Large intestine (tissue), 3 donors: ENCODE data around the gene STK32C. TPM values are rescaled to one million over a fixed set of nuclear protein-coding genes. Genes with fewer than 3 reads are reported as not detected.
A peak's percentile ranks its signal among the peaks of the same experiment; 100 is the strongest.
"Not testable (repeated sequence)": the region's sequence is repeated elsewhere in the genome, so short reads cannot be mapped to it uniquely, and the experiment has no call there.

Experiments
- DNase-seq, 2 donors: peaks; one replicate each; pipeline versions ENCODE4 v3.0.0 to v3.0.0-alpha.2; 2013
- H3K27ac ChIP-seq: one replicate; pipeline ENCODE4 v1.5.1; 2013; ENCODE audit warnings: low read length
- H3K27me3 ChIP-seq: 2 replicates; pipeline ENCODE4 v1.6.1; 2013; ENCODE audit warnings: low read length; ENCODE audit not compliant: control insufficient read depth, insufficient read depth
- H3K36me3 ChIP-seq: 2 replicates; pipeline ENCODE4 v1.6.1; 2013; ENCODE audit warnings: low read length; ENCODE audit not compliant: control insufficient read depth, insufficient read depth
- H3K4me1 ChIP-seq: one replicate; pipeline ENCODE4 v1.6.1; 2013; ENCODE audit warnings: low read length; ENCODE audit not compliant: control insufficient read depth, insufficient read depth
- H3K4me3 ChIP-seq: one replicate; pipeline ENCODE4 v1.5.1; 2013; ENCODE audit warnings: low read length
- H3K9me3 ChIP-seq: one replicate; pipeline ENCODE4 v1.6.1; 2013; ENCODE audit warnings: mild to moderate bottlenecking, low read depth, low read length, moderate library complexity; ENCODE audit not compliant: control insufficient read depth
- WGBS: methylation state at CpG from one replicate; pipeline ENCODE4 v1.1.5; 2013; ENCODE audit warnings: low lambda C conversion rate; ENCODE audit not compliant: insufficient coverage; 5-methylcytosine and 5-hydroxymethylcytosine counted together
- polyA plus RNA-seq: library from polyadenylated mRNA; unstranded; fragments of 120-200 nt; gene quantifications from one replicate; pipeline ENCODE4 v1.2.1, GENCODE V29; 2013

STK32C gene
- polyA plus RNA-seq, 1 donor = 16.2 TPM

DNA sequence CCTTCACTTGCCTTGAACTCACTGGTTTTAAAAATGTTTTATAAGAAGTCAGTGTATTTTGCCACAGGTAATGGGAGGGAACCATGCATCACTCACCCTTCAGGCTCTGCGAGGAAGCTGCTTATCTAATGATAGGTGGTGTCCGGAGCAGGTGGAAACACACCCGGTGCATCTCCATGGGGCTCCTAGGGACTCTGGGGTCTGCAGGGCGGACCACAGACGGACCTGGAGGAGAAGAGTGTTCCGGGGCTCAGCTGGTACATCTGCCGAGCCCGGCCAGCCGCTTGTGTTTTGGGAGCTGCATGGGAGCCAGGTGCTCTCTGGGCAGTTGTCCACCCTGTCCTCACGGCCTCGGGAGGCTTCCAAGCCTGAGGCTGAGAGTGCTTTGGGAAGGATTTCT, 31.5 kb upstream of the STK32C start:
- no peak overlapping the region for H3K27ac ChIP-seq
- H3K4me3 ChIP-seq = no peak overlapping the region
- no peaks in the 10 kb centered on the region for H3K9me3 ChIP-seq
- no CpG with 5 or more reads among the region's 11 CpGs for WGBS
- DNase-seq = no peak
- H3K27me3 ChIP-seq = no peaks in the 10 kb centered on the region
- H3K36me3 ChIP-seq = peaks cover 25% of the 10 kb centered on the region
- H3K4me1 ChIP-seq = peaks cover 13% of the 10 kb centered on the region

DNA sequence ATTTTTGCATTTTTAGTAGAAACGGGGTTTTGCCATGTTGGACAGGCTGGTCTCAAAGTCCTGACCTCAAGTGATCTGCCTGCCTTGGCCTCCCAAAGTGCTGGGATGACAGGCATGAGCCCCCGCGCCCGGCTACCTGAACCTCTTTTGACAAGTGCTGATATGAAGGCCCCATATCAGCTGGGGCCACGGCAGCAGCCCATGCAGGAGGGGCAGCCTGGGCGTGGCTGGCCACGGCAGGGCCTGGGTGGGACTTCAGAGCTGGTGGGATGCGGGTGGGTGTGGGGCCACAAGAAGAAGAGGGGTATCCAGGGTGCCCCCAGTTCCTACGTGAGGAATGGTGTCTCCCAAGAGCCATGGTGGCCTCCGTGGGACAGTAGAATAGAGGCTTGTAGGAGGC, 31.1 kb upstream of the STK32C start:
- WGBS = no CpG with 5 or more reads among the region's 10 CpGs
- no peak overlapping the region for H3K27ac ChIP-seq
- no peak for DNase-seq
- no peaks in the 10 kb centered on the region for H3K27me3 ChIP-seq
- no peak overlapping the region for H3K4me3 ChIP-seq
- peaks cover 25% of the 10 kb centered on the region for H3K36me3 ChIP-seq
- peaks cover 13% of the 10 kb centered on the region for H3K4me1 ChIP-seq
- H3K9me3 ChIP-seq = no peaks in the 10 kb centered on the region

GRCh38 chr10:132337854-132338253, 30.1 kb upstream of the STK32C start:
- H3K4me3 ChIP-seq = peak overlapping the region; percentile 47
- H3K36me3 ChIP-seq = peaks cover 16% of the 10 kb centered on the region
- not testable (repeated sequence) for DNase-seq, H3K9me3 ChIP-seq, H3K27ac ChIP-seq, H3K27me3 ChIP-seq
- H3K4me1 ChIP-seq = peaks cover 14% of the 10 kb centered on the region
- no CpG with 5 or more reads among the region's 7 CpGs for WGBS

- H3K4me1 ChIP-seq = peaks cover 20% of the 10 kb centered on the region
- peak; percentile 22 to 73 for DNase-seq
- no peaks in the 10 kb centered on the region for H3K27me3 ChIP-seq
- H3K27ac ChIP-seq = peak overlapping the region; percentile 84
- H3K9me3 ChIP-seq = no peaks in the 10 kb centered on the region
- peaks cover 12% of the 10 kb centered on the region for H3K36me3 ChIP-seq
- no CpG with 5 or more reads among the region's 19 CpGs for WGBS
- H3K4me3 ChIP-seq = peak overlapping the region; percentile 47
Measured at GRCh38 chr10:132336919-132337407, 29.2 kb upstream of the STK32C start.

DNA sequence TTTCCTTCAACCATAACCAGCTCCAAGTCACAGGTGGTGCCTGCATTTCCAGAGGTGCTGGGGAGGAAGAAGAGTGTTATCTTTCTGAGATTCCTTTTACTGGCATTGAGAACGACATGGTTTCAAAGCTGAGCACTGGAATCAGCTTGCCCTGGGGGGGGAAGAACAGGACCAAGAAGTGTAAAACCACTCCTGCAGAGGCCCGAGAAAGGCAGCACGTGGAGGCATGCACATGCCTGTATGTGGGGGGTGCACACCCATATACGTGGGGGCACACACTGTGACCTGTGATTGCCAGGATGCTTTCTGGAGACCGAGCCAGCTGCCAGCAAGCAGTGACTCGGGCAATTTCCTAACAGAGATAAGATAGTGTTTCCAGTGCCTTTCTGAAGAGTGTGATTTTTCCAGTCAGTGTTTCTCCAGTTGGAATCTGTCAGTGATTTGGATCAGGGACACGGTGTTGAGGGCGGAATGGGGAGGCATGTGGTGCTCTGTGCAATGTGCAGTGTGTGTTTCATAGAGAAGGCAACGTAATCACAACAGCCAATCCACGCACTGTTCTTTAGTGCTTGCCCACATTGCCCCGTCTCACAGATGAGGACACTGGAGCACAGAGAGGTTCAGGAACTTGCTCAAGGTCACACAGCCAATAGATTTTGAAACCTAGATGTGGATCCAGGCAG, 28.5 kb upstream of the STK32C start:
- peak overlapping the region; percentile 84 for H3K27ac ChIP-seq
- H3K4me3 ChIP-seq = peak overlapping the region; percentile 47
- no peaks in the 10 kb centered on the region for H3K27me3 ChIP-seq
- peaks cover 9% of the 10 kb centered on the region for H3K36me3 ChIP-seq
- H3K4me1 ChIP-seq = peaks cover 20% of the 10 kb centered on the region
- DNase-seq = peak; percentile 69 to 84
- WGBS = 60% methylated on average over 1 of the region's 11 CpGs
- H3K9me3 ChIP-seq = no peaks in the 10 kb centered on the region

DNA sequence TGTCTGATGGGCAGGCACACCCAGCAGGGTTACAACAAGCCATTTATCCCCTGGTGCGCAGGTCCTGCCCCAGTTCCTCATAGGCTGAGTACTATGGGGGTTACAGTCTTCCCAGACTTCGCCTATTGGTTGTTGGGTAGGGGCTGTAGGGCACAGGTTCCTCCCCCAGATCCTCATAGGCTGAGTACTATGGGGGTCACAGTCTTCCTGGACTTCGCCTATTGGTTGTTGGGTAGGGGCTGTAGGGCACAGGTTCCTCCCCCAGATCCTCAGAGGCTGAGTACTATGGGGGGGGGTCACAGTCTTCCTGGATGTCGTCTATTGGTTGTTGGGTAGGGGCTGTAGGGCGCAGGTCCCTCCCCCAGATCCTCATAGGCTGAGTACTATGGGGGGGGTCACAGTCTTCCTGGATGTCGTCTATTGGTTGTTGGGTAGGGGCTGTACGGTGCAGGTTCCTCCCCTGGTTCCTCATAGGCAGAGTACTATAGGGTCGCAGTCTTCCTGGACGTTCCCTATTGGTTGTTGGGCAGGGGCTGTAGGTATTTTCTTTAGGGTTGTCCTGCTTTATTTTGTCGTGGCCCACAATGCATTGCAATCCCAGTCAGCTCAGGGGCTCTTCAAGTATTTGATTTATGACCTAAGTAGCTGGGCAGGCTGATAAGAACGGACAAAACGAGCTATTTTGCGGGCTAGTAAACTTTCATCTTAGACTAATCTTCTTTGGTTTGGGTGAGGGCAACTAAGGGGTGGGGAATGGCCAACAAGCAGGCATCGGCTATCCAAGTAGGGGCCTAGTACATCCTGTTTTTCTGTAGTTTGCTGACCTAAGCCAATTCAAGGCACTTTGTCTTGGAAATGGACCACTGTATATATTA, 27.7 kb upstream of the STK32C start:
- Histone ChIP-seq H3K36me3 (peaks cover 8% of the 10 kb centered on the region), H3K27me3 (no peaks in the 10 kb centered on the region), H3K27ac (peak overlapping the region; percentile 84), H3K4me1 (peaks cover 22% of the 10 kb centered on the region), H3K9me3 (no peaks in the 10 kb centered on the region), H3K4me3 (peak overlapping the region; percentile 0)
- WGBS = no CpG with 5 or more reads among the region's 14 CpGs
- DNase-seq = peak; percentile 73 to 85

DNA sequence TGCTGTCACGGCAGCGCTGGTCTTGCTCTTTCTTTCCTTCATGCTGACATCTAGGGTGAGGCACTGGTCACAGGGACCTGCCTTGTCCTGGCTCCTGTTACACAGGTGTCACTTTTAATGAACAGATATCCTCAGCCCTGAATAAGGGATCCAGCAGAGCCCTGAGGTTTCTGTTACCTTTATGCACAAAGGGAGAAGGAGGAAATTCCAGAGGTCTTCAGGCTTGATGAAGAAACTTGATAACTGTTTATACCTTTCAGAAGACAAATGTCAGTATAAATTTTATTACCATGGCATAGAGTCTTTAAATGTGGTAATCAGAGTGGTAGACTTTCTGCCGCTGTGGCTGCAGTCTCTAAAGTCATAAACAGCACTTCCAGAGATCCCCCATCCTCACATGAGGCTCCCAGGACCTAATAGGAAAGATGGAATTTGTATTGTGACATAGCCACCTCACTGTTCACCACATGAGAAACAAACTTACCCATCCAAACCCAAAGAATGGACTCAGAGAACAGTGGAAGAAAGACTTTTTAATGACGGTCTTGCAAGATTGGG, 27.0 kb upstream of the STK32C start:
- H3K4me3 ChIP-seq = peak overlapping the region; percentile 0
- H3K4me1 ChIP-seq = peaks cover 25% of the 10 kb centered on the region
- no peak overlapping the region for H3K27ac ChIP-seq
- peaks cover 5% of the 10 kb centered on the region for H3K36me3 ChIP-seq
- no peaks in the 10 kb centered on the region for H3K27me3 ChIP-seq
- no peaks in the 10 kb centered on the region for H3K9me3 ChIP-seq
- no peak for DNase-seq
- WGBS = no CpG with 5 or more reads among the region's 4 CpGs

GRCh38 chr10:132333386-132333785, 25.6 kb upstream of the STK32C start:
- no peaks in the 10 kb centered on the region for H3K27me3 ChIP-seq
- H3K4me1 ChIP-seq = peaks cover 25% of the 10 kb centered on the region
- H3K36me3 ChIP-seq = no peaks in the 10 kb centered on the region
- WGBS = no CpG with 5 or more reads among the region's 7 CpGs
- H3K27ac ChIP-seq = no peak overlapping the region
- DNase-seq = no peak
- H3K4me3 ChIP-seq = no peak overlapping the region
- H3K9me3 ChIP-seq = no peaks in the 10 kb centered on the region

DNA sequence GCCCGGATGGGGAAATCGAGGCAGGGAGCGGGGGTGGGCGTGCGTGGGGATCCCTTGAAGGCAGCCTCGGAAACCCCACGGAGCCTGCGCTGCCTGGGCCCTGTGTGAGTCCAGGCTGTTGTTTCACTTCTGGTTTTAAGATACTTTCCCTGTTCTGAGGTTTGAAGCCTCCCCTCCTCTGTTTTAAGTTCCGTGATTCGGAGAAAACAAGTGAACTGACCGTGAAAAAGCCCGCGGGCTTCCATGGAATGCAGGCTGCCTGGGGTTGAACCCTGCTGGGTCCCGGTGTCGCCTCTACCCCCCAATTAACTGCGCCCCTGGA, 24.6 kb upstream of the STK32C start:
- peaks cover 25% of the 10 kb centered on the region for H3K4me1 ChIP-seq
- H3K9me3 ChIP-seq = no peaks in the 10 kb centered on the region
- H3K4me3 ChIP-seq = peak overlapping the region; percentile 83
- H3K27me3 ChIP-seq = no peaks in the 10 kb centered on the region
- DNase-seq = no peak
- H3K27ac ChIP-seq = peak overlapping the region; percentile 61
- H3K36me3 ChIP-seq = no peaks in the 10 kb centered on the region
- no CpG with 5 or more reads among the region's 16 CpGs for WGBS

DNA sequence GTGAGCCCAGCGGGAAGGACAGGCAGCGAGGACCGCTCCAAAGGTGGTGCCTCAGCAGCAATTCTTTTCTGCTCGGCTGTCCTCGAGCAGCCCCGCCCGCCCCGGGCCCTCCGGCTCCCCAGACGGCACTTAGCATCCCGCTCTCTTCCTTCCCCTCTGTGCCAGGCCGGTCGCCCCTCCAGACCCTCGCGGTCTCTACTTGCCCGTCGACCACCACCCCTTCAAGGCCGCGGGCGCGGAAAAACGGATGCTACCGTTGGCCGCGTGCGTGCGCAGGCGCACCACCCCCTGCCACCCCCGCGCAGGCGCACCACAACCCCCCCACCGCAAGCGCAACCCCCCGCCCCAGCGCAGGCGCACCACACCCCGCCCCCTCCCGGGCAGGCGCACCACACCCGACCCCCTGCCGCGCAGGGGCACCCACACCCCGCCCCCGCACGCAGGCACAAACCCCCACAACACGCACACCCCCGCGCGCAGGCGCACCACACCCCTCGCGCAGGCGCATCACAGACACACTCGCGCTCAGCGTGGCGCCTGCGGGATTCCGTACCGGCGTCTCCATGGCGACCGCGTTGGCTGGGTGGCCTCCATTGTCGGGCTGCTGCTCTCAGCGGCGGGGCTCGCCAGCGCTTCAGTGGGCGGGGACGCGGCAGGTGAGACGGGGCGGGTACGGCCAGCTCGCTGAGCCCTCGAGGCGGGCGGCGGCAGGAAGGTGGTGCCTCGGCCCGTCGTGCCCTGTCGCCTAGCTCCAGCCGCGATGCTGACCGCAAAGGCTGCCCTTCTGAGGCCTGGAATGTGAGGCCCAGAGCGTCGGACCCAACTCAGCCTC, 24.1 kb upstream of the STK32C start, which contains the start of gene LRRC27:
LRRC27 (plus strand) TSS at position 593 of the 832 bp plus-strand sequence. CDS start 1,332 bp downstream, outside the sequence.
- Histone ChIP-seq H3K4me3 (peak within 1 kb of the TSS; percentile 94), H3K27ac (peak within 1 kb of the TSS; percentile 76), H3K9me3 (no peaks in the 10 kb centered on the region), H3K4me1 (peaks cover 25% of the 10 kb centered on the region), H3K36me3 (no peaks in the 10 kb centered on the region), H3K27me3 (no peaks in the 10 kb centered on the region)
- no CpG with 5 or more reads among the region's 89 CpGs for WGBS
- DNase-seq = peak; percentile 99
